ENCODE results near the gene RHCE.
"Not testable (repeated sequence)": the region's sequence is repeated elsewhere in the genome, so short reads cannot be mapped to it uniquely, and the experiment has no call there.

Gene RHCE

GRCh38 chr1:25338986-25339385 lies 81.6 kb downstream of the RHCE start:
- DNase-seq, result no peak

- DNase-seq, result no peak
Observed at GRCh38 chr1:25338188-25338981, 82.2 kb downstream of the RHCE start, which contains the start of gene TMEM50A. Gene TMEM50A (plus strand): TSS chr1:25338334. CDS start chr1:25340487, 2,153 bp downstream.

GRCh38 chr1:25337483-25338187 lies 83.0 kb downstream of the RHCE start:
- DNase-seq, result not testable (repeated sequence)

GRCh38 chr1:25336922-25337354 lies 83.7 kb downstream of the RHCE start:
- DNase-seq, result not testable (repeated sequence)

- not testable (repeated sequence) for DNase-seq
Observed at GRCh38 chr1:25329950-25330349, 90.7 kb downstream of the RHCE start.

GRCh38 chr1:25329336-25329735 lies 91.3 kb downstream of the RHCE start:
- not testable (repeated sequence) for DNase-seq

GRCh38 chr1:25328791-25329185 lies 91.8 kb downstream of the RHCE start:
- DNase-seq, result not testable (repeated sequence)

GRCh38 chr1:25327864-25328790 lies 92.5 kb downstream of the RHCE start:
- DNase-seq, result not testable (repeated sequence)

GRCh38 chr1:25324407-25324806 lies 96.2 kb downstream of the RHCE start:
- not testable (repeated sequence) for DNase-seq

GRCh38 chr1:25322127-25322526 lies 98.5 kb downstream of the RHCE start:
- DNase-seq, result not testable (repeated sequence)

GRCh38 chr1:25320314-25320938 lies 100.2 kb downstream of the RHCE start:
- DNase-seq, result not testable (repeated sequence)

GRCh38 chr1:25312806-25313470 lies 107.7 kb downstream of the RHCE start:
- not testable (repeated sequence) for DNase-seq
